ENCODE results near the gene MYH9.
"Not testable (repeated sequence)": the region's sequence is repeated elsewhere in the genome, so short reads cannot be mapped to it uniquely, and the experiment has no call there.

The MYH9 gene

DNA sequence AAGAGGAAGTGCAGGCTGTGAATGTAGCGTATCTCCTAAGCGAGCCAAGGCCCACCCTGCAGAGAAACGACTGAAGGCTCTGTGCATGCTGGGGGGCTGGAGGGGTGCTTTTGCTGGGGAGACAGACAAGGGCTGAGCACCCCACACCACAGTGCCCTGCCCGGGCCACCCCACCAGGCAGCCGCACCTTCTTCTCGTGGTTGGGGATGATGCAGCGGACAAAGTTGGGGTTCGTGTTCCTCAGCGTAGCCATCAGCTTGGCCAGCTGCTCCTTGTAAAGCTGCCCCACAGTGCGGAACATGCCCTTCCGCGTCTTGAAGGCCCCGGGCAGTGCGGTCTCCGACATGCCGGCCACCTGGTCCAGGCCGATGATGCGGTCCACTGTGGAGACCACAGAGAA lies 81.5 kb downstream of the MYH9 start:
- DNase-seq = no peak

DNA sequence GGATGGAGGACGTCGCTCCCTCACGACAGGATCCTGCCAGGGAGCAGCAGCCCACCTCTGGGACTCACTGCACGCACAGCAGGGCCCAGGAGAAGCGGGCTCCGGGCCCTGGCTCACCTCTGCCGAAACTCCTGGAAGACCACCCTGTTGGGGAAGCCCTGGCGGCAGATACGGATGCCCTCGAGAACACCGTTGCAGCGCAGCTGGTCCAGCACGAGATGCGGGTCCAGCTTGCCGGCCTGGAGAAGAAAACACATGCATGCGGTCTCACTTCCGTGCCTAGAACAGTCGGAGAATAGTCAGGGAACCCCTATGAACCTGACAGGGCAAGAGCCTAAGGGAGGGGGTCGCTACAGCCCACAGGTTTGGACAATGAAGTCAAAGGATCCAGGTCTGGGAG lies 82.0 kb downstream of the MYH9 start:
- DNase-seq = no peak

DNA sequence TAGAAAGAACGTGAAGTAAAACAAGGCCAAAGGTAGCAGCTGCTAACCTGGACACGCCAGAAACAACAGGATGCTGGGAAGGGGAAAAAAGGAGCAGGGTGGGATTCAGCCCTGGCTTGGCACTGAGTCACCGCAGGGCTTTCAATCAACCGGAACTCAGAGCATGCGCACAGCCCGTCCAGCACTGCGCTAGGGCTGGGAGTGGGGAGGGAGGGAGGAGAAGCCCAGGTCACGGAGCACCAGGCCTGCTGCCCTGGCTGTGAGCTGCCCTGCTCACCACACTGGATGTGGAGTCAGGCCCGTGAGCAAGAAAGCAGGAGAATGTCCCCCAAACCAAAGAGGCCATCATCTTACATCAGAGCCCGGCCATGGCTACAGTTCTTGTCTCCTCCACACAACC lies 83.3 kb downstream of the MYH9 start:
- DNase-seq = no peak

DNA sequence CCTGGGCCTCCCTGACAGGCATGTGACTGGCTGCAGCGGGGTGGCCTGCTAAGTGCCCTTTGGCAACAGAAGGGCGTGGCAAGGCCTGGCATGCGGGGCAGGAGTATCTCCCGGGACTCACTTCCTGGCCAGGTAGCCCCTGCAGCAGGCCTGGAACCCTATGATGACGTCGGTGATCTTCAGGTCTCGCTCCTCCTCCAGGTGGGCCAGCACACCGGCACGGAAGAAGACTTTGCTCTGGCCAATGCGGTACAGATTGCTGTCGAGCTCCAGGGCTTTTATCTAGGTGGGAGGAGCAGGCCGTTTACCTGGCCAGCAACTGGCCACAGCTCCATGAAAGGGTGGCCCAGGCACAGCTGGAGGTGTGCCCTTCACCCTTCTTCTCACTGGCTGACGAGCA lies 83.9 kb downstream of the MYH9 start:
- no peak for DNase-seq

DNA sequence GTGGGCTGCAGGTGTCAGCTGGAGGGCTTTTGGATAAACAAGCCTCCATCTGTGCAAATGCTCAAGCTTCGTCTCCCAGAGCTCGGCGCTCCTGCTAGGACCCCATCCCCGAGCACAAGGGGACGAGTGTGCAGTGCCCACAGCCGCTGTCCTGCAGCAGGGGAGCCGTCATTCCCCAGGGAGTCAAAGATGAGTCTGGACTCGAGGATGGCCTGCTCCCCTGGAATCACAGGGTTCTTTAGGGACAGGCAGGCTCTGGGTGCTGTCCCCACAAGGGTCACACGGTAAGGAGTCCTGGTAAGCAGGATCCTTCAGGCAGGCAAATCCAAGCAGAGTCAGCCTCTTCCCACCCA lies 84.7 kb downstream of the MYH9 start:
- DNase-seq = no peak

DNA sequence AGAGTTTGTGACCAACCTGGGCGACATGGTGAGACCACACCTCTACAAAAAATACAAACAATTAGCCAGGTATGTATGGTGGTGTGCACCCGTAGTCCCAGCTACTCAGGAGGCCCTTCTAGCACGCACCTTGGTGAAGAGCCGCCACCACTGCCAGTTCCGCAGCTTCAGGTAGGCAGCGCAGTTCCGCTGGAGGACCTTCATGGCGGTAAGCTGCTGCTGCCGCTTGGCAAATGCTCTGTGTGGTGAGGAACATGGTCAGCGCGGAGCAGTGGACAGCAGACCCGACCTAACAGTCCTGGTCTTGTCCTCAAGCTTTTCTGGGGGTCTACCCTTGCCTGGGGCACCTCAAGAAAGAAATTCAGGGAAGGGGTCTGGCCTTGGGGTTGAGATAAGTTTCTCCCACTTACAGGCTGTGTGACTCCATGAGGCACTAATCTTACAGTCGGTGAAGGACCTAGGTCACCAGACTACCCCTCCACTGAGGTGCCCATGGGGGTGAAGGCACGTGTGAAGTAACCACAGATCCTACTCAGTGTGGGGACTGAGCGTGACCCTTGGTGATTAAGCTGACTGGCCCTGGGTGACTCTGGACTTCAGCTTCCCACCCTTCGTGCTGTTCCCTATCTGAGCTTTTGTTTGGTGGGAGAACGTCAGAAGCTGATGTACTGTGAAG lies 85.2 kb downstream of the MYH9 start:
- DNase-seq = no peak

DNA sequence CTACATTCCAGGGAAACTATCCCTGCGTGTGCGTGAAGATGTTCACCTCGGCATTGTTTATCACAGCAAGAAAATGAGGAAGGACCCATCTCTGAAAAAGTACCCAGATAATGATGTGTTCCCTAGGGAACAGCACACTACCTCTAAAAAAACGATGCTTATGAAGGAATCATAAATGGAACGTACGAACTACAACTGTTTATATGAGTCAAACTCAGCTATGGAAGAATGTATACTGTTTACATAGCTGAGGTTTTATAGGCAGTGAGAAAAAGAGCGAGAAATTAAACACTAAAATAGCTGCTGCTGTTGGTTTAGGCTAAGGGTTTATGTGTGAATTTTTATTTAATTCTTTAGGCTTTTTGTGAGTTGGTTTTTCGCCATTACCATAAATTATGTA lies 85.9 kb downstream of the MYH9 start:
- DNase-seq = no peak

DNA sequence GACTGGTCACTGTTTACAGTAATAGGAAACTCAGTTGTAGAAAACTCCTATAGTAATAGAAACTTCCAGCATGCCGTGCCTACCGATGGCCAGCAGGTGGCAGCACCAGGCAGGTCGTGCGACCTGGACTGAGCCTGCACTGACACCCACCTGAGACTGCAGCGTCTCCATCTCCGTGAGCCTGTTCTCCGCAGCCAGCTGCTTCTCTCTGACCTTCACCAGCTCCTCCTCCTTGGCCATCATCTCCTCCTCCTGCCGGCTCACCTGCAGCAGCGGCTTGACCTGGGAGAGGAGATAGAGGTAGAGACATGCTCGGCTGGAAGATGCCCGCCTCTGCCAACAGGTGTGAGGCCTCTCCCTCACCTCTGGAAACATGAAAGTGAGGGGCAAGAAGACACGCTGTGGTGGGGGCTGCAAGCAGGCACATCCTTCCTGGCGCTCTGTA lies 86.4 kb downstream of the MYH9 start:
- DNase-seq = no peak

DNA sequence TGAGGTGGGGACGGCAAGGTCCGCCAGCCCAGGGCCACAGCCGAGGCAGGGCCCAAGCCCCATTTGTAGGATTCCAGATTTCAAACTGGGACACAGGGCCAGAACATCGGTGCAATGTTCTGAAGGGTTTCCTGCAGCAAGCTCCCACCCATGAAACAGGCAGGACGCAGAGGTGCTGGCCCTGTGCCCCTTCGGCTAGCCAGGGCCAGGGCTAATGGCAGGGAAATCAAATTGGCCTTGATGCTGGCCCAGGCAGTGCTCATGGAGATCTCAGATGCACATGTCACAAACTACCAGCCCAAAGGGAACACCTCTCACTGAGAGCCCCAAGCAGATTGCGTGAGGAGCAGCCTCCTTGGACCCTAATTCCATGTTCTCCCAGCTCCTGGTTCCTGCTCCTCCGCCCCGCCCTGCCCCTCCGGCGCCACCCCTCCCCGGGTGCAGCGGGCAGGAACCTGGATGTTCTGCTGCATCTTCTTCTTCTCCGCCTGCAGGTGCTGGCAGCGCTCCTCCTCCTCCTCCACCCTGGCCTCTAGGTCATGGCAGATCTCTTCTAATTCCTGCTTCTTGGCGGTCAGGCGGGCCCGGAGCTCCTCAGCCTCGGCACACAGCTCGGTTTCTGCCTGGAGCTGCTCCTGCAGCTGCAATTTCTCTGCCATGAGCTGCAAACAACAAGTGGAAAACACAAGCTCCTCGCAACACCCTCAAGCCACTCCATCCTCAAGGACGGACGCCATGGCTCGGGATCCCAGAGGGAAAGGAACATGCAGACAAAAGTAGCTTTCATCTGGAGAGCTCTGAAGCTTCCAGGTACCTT lies 87.2 kb downstream of the MYH9 start:
- no peak for DNase-seq

DNA sequence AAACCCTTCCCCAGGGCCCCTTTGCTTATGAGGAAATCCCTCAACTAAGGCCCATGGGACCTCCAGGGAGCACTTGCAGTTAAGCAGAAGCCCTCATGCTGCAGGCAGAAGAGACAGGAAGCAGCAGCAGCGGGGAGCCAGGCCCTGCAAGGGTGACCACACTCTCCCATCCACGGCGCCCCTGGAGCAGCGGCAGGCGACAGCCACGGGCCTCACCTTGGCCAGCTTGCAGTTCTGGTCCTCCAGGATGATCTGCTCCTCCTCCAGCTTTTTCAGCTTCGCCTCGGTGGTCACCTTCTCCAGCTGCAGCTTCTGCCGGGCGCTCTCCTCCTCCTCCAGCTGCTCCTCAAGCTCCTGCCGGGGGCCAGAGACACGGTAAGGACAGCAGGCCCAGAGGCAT lies 87.9 kb downstream of the MYH9 start:
- no peak for DNase-seq

DNA sequence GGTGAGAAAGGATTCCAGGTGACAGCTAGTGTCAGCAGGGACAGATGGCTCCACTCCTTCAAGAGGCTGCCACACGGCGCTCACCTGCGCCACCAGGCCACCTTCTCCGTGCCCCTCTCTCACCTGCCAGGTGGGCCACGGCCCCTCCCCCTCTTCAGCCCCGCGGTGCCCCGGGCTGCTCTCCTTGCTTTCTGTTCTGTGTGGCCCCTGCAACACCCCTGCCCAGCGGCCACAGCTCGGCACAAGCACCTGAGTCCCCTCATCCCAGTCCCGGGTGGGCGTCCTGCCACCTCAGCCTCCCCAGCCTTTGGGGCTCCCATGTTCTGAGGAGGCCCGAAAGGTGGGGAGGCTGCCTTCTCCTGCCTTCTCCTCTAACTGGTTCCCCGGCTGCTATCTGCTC lies 88.5 kb downstream of the MYH9 start:
- DNase-seq = no peak

DNA sequence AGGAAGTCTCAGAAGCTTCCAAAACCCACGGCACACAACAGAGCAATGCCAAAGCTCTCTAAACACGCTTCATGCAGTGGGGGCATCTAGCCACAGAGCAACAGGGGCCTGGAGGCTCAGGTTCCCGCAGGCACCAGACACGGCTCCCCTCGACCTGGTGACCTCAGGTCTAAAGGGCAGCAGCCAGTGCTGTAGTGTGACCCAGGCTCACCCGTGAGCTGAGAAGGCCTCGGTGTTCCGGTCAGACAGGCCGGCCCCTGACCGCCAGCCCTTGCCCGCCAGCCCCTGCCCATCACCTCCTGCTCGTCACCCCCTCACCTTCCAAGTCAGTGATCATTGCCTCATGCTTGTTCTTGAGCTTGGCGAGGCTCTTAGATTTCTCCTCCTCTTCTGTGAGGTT lies 89.2 kb downstream of the MYH9 start:
- no peak for DNase-seq

DNA sequence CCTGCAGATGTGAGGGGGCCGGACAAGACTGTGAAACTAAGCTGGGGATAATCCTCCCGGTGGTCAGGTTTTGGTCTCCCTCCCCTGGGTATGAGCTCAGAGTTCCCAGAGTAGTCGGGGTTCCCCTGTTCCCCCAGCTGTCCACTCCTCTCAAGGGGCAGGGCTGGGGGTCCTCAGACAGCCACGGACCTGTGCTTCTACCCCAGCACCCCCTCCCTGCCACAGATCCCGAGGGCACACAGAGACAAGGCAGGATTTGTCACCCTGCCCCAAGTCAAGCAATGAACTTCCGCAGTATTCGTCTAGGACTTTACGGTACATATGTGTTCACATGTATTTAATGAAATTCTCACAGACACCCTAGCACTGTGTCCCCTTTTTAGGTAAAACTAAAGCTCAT lies 89.6 kb downstream of the MYH9 start:
- DNase-seq = no peak

DNA sequence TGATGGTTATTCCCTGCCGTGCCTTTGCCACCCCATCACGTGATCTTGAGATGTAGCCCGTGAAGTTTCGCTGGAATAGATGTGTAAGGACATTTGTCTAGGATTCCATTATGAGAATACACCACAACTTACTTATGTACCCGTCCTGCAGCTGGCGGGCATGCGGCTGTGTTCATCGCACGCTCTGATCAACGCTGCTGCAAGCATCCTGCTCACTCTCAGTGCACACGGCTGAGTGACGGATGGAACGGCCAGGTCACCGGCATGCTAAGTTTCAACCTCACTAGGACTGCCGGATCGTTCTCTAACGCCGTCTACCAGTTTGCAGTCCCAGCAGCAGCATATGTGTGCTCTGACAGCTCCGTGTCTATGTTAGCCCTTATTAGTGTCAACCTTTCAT lies 90.2 kb downstream of the MYH9 start:
- no peak for DNase-seq

DNA sequence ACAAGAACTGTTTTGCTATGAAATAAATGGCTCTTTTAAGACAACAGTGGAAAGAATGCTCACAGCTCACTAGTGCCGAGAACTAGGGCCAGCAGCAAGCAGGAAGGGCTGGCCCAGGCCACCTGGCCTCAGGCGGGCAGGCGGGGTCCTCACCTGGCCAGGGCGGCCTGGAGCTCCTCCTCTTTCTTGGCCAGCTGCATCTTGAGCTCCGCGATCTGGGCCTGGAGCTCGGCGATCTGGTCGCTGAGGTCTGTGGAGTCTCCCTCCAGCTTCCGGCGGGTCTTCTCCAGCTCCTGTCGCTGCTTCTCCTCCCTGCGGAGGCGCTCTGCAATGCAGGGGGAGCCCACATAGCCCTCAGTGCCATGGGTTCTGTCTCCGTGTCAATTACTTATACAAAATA lies 91.1 kb downstream of the MYH9 start:
- DNase-seq = no peak

DNA sequence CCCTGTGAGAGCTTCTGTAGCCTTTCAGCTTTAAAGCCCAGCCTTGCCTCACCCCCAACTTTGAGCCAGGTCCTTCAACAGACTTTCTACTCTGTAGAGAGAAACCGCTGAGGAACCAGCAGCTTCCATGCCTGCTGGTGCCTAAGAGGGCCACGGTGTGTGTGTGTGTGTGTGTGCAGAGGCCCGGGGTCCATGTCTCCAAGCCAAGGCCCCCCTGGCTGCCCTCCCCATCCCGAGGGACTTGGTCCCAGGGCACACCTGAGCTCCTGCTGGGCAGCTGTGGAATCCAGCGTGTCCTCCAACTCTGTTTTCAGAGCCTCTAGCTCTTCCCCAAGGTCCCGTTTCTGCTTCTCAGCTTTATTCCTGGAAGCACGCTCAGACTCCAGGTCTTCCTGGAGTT lies 92.5 kb downstream of the MYH9 start:
- no peak for DNase-seq

DNA sequence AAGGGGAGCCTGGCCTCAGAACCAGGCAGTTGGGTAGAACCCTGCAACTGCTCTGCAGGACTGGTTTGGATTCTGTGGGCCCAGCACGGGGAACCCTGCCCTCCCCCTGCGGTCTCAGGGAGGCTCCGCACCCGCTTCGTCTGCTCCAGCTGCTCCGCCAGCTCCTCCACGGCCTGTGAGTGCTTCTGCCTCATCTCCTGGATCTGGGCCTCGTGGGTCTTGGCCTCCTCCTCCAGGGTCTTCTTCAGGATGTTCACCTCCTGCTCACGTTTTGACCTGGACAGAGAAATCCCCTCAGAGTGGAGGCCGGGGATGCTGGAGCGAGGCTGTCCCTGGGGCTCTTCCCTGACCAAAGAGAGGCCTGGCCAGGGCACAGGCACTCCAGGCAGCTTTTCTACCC lies 93.0 kb downstream of the MYH9 start:
- DNase-seq = no peak

DNA sequence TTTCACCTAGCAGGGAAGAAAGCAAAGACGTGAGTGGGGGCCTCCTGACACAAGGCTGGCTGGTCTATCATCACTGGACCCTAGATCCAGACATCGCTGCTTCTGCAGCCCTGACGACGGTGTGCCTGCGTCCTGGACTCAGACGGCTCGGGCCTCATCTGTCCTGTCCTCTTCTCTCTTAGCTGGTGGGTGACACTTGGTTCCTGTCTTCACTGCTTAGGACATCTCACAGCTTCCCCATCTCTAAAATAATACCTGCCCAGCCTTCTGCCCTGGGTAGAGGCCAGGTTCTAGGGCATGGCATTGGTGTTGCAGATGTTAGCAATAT lies 93.5 kb downstream of the MYH9 start:
- DNase-seq = no peak

DNA sequence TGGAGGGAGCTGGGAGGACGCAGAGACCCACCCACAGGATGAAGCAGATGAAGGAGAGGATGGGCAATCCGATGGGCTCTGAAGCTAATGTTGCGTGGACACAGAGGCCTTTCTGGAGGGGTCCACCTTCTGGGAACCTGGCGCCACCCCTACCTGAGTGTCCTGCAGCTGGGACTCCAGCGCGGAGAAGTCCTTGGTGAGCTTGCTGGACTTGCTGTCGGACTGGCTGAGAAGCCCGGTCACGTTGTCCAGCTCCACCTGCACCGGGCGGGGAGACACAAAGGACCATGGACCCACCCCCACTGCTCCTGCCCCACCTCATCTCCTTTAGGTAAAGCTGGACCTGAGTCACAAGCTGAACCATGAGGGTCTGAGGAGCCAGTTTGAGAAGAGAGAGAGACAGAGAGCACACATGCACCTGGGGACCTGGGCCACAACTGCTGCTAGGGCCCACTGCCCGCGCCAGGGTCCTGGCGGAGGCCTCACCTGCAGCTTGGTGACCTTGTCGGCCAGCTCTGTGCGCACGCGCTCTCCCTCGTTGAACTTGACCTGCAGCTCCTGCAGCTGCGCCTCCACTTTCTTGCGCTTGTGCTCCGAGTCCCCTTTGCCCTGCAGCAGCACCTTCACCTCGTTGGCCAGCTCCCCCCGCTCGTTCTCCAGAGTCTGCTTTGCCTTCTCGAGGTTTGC lies 94.0 kb downstream of the MYH9 start:
- no peak for DNase-seq

DNA sequence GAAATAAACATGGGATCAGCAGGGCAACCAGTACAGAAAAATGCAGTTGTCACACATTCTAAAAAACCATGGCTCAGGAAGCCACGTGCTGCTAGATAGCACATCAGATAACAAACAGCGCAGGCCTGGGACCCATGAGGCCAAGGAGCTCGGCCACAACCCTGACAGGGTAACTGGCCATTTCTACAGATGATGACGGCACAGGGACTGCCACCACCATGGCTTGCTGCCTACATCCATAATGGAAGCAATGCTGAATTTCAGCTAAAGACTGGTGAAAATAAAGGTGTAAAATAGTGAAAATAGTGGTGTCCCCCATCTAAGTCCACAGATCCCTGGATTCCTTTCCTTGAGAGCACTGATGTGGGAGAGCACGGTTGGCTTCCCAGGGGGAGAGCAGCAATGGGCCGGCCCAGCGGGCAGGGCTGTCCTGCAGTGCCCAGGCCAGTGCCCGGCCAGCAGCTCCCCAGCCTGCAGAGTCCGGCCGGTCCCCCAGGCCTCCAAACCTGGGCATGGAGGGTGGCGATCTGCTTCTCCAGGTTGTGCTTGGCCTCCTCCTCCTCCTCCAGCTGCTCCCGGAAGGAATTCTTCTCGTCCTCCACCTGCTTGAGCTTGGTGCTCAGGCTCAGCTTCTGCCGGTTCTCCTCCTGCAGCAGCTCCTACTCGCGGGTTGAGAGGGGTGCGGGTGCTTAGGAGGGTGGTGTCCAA lies 94.8 kb downstream of the MYH9 start:
- DNase-seq = no peak

DNA sequence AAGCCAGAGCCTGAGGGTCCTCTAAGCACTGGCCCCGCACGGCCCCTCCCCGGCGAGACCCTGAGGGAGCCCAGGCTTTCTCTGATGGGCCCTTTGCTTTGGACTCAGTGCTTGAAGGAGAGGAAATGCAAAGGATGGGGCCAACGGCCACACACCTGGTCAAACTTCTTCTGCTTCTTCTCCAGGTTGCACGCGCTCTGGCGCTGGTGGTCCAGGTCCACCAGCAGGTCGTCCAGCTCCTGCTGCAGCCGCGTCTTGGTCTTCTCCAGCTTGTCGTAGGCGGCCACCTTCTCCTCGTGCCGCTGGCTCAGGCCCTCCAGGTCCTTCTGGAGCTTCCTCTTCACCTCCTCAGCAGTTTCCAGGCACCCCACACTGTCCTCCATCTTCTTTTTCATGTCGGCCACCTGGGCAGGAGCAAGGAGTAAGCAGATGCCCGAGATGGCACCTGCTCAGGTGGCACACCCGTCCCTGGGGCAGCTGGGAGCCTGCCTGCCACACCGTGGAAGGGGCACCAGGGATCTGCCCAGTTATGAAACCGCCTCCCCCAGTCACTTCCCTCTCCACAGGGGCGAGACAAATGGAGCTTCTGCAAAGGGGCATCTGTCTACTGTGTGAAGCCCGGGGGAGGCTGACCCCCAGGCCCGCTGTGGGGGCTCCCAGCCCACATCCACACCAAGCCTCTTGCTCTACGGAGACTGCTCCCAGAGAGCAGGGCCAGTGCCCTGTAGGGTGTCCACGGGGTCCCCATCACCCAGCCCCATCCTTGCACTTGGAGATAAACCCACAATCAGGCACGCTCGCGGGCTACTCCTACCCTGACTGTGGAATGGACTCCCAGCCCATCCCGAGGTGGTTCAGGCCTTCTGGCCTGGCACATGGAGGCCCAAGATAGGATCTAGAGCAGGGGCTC lies 95.7 kb downstream of the MYH9 start:
- DNase-seq = no peak

DNA sequence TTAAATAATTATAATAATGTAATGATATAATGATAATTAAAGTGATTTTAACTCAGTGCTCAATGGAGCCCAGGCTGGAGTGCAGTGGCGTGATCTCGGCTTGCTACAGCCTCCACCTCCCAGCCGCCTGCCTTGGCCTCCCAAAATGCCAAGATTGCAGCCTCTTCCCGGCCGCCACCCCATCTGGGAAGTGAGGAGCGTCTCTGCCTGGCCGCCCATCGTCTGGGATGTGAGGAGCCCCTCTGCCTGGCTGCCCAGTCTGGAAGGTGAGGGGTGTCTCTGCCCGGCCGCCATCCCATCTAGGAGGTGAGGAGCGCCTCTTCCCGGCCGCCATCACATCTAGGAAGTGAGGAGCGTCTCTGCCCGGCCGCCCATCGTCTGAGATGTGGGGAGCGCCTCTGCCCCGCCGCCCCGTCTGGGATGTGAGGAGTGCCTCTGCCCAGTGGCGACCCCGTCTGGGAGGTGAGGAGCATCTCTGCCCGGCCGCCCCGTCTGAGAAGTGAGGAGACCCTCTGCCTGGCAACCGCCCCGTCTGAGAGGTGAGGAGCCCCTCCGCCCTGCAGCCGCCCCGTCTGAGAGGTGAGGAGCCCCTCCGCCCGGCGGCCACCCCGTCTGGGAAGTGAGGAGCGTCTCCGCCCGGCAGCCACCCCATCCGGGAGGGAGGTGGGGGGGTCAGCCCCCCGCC lies 97.2 kb downstream of the MYH9 start:
- not testable (repeated sequence) for DNase-seq
